K562 (cell line): ENCODE results near the gene TP53BP2. TPM values are rescaled to one million over a fixed set of nuclear protein-coding genes. Genes with fewer than 3 reads are reported as not detected.

ENCODE experiments used
- ATAC-seq: fragments of 200-7000 bp; cut with Tn5 transposase; 3 replicates; pipeline ENCODE4 v1.9.1; 2020; ENCODE audit warnings: moderate library complexity
- BruUV-seq: library from RNA; stranded (reverse); fragments of 400-500 nt; replicated peaks from 2 replicates; lab custom pipeline; 2021; lab: Mats Ljungman, UMichigan
- CTCF ChIA-PET: fragments of 300-600 bp; formaldehyde crosslinking; extraction: SDS; loops from one replicate; lab custom pipeline; 2021; ENCODE audit warnings: low intra/inter-chr PET ratio; lab: Yijun Ruan, JAX
- POLR2A ChIA-PET: fragments of 300-600, 350-650 bp; sonication (Branson Sonifier 250); formaldehyde crosslinking; extraction: SDS; loops from one replicate; lab custom pipeline; 2021; ENCODE audit warnings: antibody characterized with exemption, inconsistent platforms; lab: Yijun Ruan, JAX
- DNase-seq, 4 experiments: peaks; one replicate each; pipeline versions ENCODE4 v3.0.0 to v3.0.0-alpha.2; 2011 to 2018; ENCODE audit warnings: low spot score in 3 of 4, mixed read lengths in 3 of 4; ENCODE audit errors: extremely low read depth in 1 of 4
- FAIRE-seq: peaks from 2 replicates; lab custom pipeline; 2011; peaks lifted over from hg19 to GRCh38; lab: Jason Lieb, UNC
- H2AFZ ChIP-seq: 2 replicates; pipeline ENCODE4 v1.6.0; 2011; ENCODE audit warnings: low read depth, low read length, control low read depth, inconsistent platforms
- H3K27ac ChIP-seq: fragments of 200-600 bp; 3 replicates; pipeline ENCODE4 v1.8.0; 2011; ENCODE audit warnings: low read depth, mild to moderate bottlenecking, control low read depth, inconsistent platforms, low read length, moderate library complexity, mixed read lengths; ENCODE audit errors: extremely low read depth
- H3K27me3 ChIP-seq, 2 experiments: fragments of 300-600 bp in 1 of 2; 2 replicates in 1 of 2; 3 replicates in 1 of 2; pipeline versions ENCODE4 v1.6.0 to v1.8.0; 2011; ENCODE audit warnings: inconsistent platforms in 2 of 2, low read length in 2 of 2, mild to moderate bottlenecking in 1 of 2, mixed read lengths in 1 of 2, moderate library complexity in 1 of 2; ENCODE audit not compliant: control insufficient read depth in 2 of 2, insufficient read depth in 2 of 2
- H3K36me3 ChIP-seq: fragments of 300-600 bp; 3 replicates; pipeline ENCODE4 v1.8.0; 2011; ENCODE audit warnings: mild to moderate bottlenecking, low read length, inconsistent platforms; ENCODE audit not compliant: control insufficient read depth, insufficient read depth
- H3K4me1 ChIP-seq, 2 experiments: fragments of 200-600 bp in 1 of 2; replicated peaks in 1 of 2; 2 replicates in 1 of 2; 3 replicates in 1 of 2; pipeline versions ENCODE4 v1.5.1 to v1.8.0; 2011; ENCODE audit warnings: inconsistent platforms in 2 of 2, low read length in 2 of 2, mild to moderate bottlenecking in 1 of 2, mixed read lengths in 1 of 2, moderate library complexity in 1 of 2; ENCODE audit not compliant: control insufficient read depth in 2 of 2, insufficient read depth in 2 of 2
- H3K4me2 ChIP-seq: 2 replicates; pipeline ENCODE4 v1.6.1; 2011; ENCODE audit warnings: low read length, control low read depth, inconsistent platforms, mixed read lengths; ENCODE audit not compliant: insufficient read depth
- H3K4me3 ChIP-seq: fragments of 200-600 bp; sonication (generic), shearing (Covaris generic); 2 replicates; pipeline ENCODE4 v1.5.1; 2016; ENCODE audit warnings: control low read depth, inconsistent platforms
- H3K79me2 ChIP-seq: fragments of 200-600 bp; 3 replicates; pipeline ENCODE4 v1.8.0; 2011; ENCODE audit warnings: low read length, inconsistent platforms; ENCODE audit not compliant: control insufficient read depth, insufficient read depth
- H3K9ac ChIP-seq, 2 experiments: 2 replicates each; pipeline versions ENCODE4 v1.6.0 to v1.6.1; 2011; ENCODE audit warnings: low read depth in 2 of 2, low read length in 2 of 2, control low read depth in 1 of 2, inconsistent platforms in 1 of 2, mild to moderate bottlenecking in 1 of 2, mixed read lengths in 1 of 2; ENCODE audit not compliant: insufficient read depth in 1 of 2
- H3K9me1 ChIP-seq: one replicate; pipeline ENCODE4 v1.6.0; 2011; ENCODE audit warnings: inconsistent platforms, mild to moderate bottlenecking, low read length, moderate library complexity; ENCODE audit not compliant: control insufficient read depth, insufficient read depth
- H3K9me3 ChIP-seq: replicated peaks from 2 replicates; pipeline ENCODE4 v1.5.1; 2011; ENCODE audit warnings: low read depth, low read length, inconsistent platforms; ENCODE audit not compliant: control insufficient read depth, insufficient read depth
- H4K20me1 ChIP-seq: replicated peaks from 2 replicates; pipeline ENCODE4 v1.6.1; 2011; ENCODE audit warnings: low read length, inconsistent platforms, mixed read lengths; ENCODE audit not compliant: control insufficient read depth, insufficient read depth
- BRF1 ChIP-seq: IDR thresholded peaks from 3 replicates; pipeline ENCODE4 v1.6.1; 2011; ENCODE audit warnings: borderline replicate concordance, mild to moderate bottlenecking; ENCODE audit not compliant: insufficient read length; ENCODE audit errors: extremely low read depth
- CTBP1 ChIP-seq: fragments of 450-650 bp; IDR thresholded peaks from 2 replicates; pipeline ENCODE4 v1.6.1; 2016; ENCODE audit warnings: borderline replicate concordance
- EP400 ChIP-seq: fragments of 450-650 bp; IDR thresholded peaks from 2 replicates; pipeline ENCODE4 v1.6.1; 2017; ENCODE audit warnings: antibody characterized with exemption, mild to moderate bottlenecking, moderate library complexity
- GABPA ChIP-seq: fragments of 200-800 bp; sonication (Bioruptor generic); conservative IDR thresholded peaks from 2 replicates; pipeline ENCODE4 v1.6.1; 2016; ENCODE audit warnings: low read depth, missing genetic modification characterization, missing compliant biosample characterization
- LCOR ChIP-seq: sonication (generic); formaldehyde crosslinking; IDR thresholded peaks from 2 replicates; pipeline ENCODE4 v1.8.0; 2022; ENCODE audit warnings: mild to moderate bottlenecking, missing genetic modification reagents
- POLR2B ChIP-seq: fragments of 450-650 bp; IDR thresholded peaks from 2 replicates; pipeline ENCODE4 v1.6.1; 2018; ENCODE audit warnings: low read depth; ENCODE audit not compliant: partially characterized antibody
- POLR2G ChIP-seq: fragments of 200-400 bp; formaldehyde crosslinking; IDR thresholded peaks from 2 replicates; pipeline ENCODE4 v1.6.1; 2017; ENCODE audit warnings: low read depth, mild to moderate bottlenecking, antibody characterized with exemption, low read length, moderate library complexity
- SMARCA5 ChIP-seq: fragments of 450-650 bp; IDR thresholded peaks from 2 replicates; pipeline ENCODE4 v1.6.1; 2016
- WGBS: fragments of 100-300 bp; shearing (Covaris generic); methylation state at CpG from one replicate; pipeline ENCODE4 v1.1.6; 2016; ENCODE audit warnings: low coverage, mixed read lengths; ENCODE audit not compliant: insufficient coverage; ENCODE audit errors: missing lambda C conversion rate; 5-methylcytosine and 5-hydroxymethylcytosine counted together
- in situ Hi-C: fragments of 300-500 bp; cut with MboI; formaldehyde crosslinking; loops from 4 replicates; pipeline ENCODE4 v1.15.0; 2018; ENCODE audit warnings: inconsistent platforms, mixed read lengths
- intact Hi-C: fragments of 100-400 bp; cut with micrococcal nuclease; formaldehyde crosslinking; loops from 2 replicates; pipeline ENCODE4 v1.14.2; 2022
- polyA plus RNA-seq, 8 experiments: library from polyadenylated mRNA; depleted of rRNA in 4 of 8; stranded (reverse) in 5 of 8; unstranded in 3 of 8; fragments of >200 nt; fragmentation: Nextera tagmentation in 2 of 8; fragmentation: Illumina TruSeq in 1 of 8; extraction: Ambion mirVana in 2 of 8; extraction: Trizol in 1 of 8; gene quantifications; 2 replicates each; pipeline versions ENCODE4 v1.2.1 to v1.2.3, GENCODE V29; 2011 to 2014; ENCODE audit warnings: inconsistent platforms in 1 of 8, missing spikeins in 1 of 8
- total RNA-seq, 7 experiments: library from RNA; depleted of rRNA in 6 of 7; stranded (reverse); fragments of >200 nt in 6 of 7; fragmentation: Illumina TruSeq in 2 of 7; extraction: Trizol in 2 of 7; gene quantifications; 2 replicates each; pipeline versions ENCODE4 v1.2.1 to v1.2.3, GENCODE V29; 2011 to 2021; ENCODE audit warnings: low replicate concordance in 1 of 7
- TF ChIP-seq, protein P1 (sequence below), 2 experiments: fragments of 150-350 bp in 1 of 2; IDR thresholded peaks; 2 replicates each; pipeline ENCODE4 v1.6.1; 2012 to 2016; ENCODE audit warnings: low read depth in 2 of 2, low read length in 2 of 2, mild to moderate bottlenecking in 1 of 2, moderate library complexity in 1 of 2
- TF ChIP-seq, protein P2 (sequence below), 2 experiments: fragments of 200-800 bp in 1 of 2; sonication (Bioruptor generic) in 1 of 2; sonication (generic) in 1 of 2; formaldehyde crosslinking in 1 of 2; IDR thresholded peaks in 1 of 2; conservative IDR thresholded peaks in 1 of 2; 2 replicates each; pipeline versions ENCODE4 v1.5.0 to v1.6.1; 2016 to 2020; ENCODE audit warnings: missing compliant biosample characterization in 1 of 2, missing genetic modification characterization in 1 of 2, missing genetic modification reagents in 1 of 2
- TF ChIP-seq, protein P3 (sequence below): sonication (generic); formaldehyde crosslinking; IDR thresholded peaks from 2 replicates; pipeline ENCODE4 v1.8.0; 2022; ENCODE audit warnings: mild to moderate bottlenecking, missing genetic modification reagents

Gene TP53BP2
- total and polyA plus RNA-seq, 9 of the 15 experiments (the other 6 are each of a cell fraction or from before 2014, with no cell fraction given), result 17.0 to 69.6 (median 40.1) TPM

DNA sequence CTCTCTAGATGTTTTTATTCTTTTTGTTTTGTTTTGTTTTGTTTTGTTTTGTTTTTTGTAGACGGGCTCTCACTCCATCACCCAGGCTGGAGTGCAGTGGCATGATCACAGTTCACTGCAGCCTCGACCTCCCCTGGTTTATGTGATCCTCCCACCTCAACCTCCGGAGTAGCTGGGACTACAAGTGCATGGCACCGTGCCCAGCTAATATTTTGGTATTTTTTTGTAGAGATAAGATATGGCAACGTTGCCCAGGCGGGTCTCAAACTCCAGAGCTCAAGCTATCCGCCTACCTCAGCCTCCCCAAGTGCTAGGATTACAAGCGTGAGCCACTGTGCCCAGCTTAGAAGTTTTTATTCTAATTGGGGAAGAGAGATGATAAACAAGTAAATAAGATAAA is 13.3 kb upstream of the TP53BP2 start:
- no peak for FAIRE-seq
- intact Hi-C loops, result no loop called here
- no peak overlapping the region for H3K4me3 ChIP-seq
- 18% methylated on average over 8 of the region's 8 CpGs for WGBS
- no peak overlapping the region for H2AFZ ChIP-seq
- no peak overlapping the region for H3K9ac ChIP-seq
- no peak overlapping the region for H3K27ac ChIP-seq
- CTCF ChIA-PET, result no interaction called here
- ATAC-seq, result no peak
- H3K4me1 ChIP-seq, result no peaks in the 10 kb centered on the region; a peak in 1 of 5 replicates
- TF ChIP-seq BRF1 (no peak), LCOR (CRISPR knock-in tag) (no peak), CTBP1 (no peak), POLR2G (no peak), POLR2B (no peak), EP400 (no peak), GABPA (no peak), SMARCA5 (no peak)
- TF ChIP-seq, protein P1, sequence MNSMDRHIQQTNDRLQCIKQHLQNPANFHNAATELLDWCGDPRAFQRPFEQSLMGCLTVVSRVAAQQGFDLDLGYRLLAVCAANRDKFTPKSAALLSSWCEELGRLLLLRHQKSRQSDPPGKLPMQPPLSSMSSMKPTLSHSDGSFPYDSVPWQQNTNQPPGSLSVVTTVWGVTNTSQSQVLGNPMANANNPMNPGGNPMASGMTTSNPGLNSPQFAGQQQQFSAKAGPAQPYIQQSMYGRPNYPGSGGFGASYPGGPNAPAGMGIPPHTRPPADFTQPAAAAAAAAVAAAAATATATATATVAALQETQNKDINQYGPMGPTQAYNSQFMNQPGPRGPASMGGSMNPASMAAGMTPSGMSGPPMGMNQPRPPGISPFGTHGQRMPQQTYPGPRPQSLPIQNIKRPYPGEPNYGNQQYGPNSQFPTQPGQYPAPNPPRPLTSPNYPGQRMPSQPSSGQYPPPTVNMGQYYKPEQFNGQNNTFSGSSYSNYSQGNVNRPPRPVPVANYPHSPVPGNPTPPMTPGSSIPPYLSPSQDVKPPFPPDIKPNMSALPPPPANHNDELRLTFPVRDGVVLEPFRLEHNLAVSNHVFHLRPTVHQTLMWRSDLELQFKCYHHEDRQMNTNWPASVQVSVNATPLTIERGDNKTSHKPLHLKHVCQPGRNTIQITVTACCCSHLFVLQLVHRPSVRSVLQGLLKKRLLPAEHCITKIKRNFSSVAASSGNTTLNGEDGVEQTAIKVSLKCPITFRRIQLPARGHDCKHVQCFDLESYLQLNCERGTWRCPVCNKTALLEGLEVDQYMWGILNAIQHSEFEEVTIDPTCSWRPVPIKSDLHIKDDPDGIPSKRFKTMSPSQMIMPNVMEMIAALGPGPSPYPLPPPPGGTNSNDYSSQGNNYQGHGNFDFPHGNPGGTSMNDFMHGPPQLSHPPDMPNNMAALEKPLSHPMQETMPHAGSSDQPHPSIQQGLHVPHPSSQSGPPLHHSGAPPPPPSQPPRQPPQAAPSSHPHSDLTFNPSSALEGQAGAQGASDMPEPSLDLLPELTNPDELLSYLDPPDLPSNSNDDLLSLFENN (IDR thresholded peaks at IDR 0.05; ENCODE audit: low read depth in 2 of 2, low read length in 2 of 2), result no peak
- TF ChIP-seq, protein P2, sequence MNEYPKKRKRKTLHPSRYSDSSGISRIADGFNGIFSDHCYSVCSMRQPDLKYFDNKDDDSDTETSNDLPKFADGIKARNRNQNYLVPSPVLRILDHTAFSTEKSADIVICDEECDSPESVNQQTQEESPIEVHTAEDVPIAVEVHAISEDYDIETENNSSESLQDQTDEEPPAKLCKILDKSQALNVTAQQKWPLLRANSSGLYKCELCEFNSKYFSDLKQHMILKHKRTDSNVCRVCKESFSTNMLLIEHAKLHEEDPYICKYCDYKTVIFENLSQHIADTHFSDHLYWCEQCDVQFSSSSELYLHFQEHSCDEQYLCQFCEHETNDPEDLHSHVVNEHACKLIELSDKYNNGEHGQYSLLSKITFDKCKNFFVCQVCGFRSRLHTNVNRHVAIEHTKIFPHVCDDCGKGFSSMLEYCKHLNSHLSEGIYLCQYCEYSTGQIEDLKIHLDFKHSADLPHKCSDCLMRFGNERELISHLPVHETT (CRISPR knock-in tag; conservative IDR thresholded peaks at IDR 0.05 in 1 of 2, IDR thresholded peaks at IDR 0.05 in 1 of 2), result no peak
- TF ChIP-seq, protein P3, sequence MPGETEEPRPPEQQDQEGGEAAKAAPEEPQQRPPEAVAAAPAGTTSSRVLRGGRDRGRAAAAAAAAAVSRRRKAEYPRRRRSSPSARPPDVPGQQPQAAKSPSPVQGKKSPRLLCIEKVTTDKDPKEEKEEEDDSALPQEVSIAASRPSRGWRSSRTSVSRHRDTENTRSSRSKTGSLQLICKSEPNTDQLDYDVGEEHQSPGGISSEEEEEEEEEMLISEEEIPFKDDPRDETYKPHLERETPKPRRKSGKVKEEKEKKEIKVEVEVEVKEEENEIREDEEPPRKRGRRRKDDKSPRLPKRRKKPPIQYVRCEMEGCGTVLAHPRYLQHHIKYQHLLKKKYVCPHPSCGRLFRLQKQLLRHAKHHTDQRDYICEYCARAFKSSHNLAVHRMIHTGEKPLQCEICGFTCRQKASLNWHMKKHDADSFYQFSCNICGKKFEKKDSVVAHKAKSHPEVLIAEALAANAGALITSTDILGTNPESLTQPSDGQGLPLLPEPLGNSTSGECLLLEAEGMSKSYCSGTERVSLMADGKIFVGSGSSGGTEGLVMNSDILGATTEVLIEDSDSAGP, result no peak
- in situ Hi-C loops, result no loop called here
- no peaks in the 10 kb centered on the region for H3K9me1 ChIP-seq
- no peak overlapping the region for H3K4me2 ChIP-seq
- no peaks in the 10 kb centered on the region for H3K79me2 ChIP-seq
- H3K9me3 ChIP-seq, result no peaks in the 10 kb centered on the region
- H4K20me1 ChIP-seq, result no peaks in the 10 kb centered on the region
- no peaks in the 10 kb centered on the region for H3K27me3 ChIP-seq
- POLR2A ChIA-PET, result interaction anchor here (1.0 to 1.3 kb wide), 2 partner anchors 9 to 13 kb away, joined by 4 to 6 read pairs; partner anchors contain the start of gene TP53BP2
- DNase-seq, result no peak
- no peaks in the 10 kb centered on the region for H3K36me3 ChIP-seq
- no TSS peak for BruUV-seq
